ENCODE data around the gene LONP1.

DNA sequence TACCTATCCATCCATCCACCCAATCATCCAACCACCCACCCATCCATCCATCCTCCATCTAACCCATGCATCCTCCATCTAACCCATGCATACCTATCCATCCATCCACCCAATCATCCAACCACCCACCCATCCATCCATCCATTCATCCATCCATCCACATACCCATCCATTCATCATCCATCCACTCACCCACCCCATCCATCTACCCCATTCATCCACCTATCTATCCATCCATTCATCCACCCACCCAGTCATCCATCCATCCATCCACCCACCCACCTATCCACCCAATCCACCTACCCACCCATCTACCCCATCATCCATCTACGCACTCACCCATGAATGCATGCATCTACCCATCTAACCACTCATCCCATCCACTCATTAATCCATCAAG, 46.2 kb downstream of the LONP1 start:
- TF ChIP-seq CTCF (IDR thresholded peaks at IDR 0.05; ENCODE audit: borderline replicate concordance, extremely low read depth, low read length, poor library complexity, severe bottlenecking): no peak
- no peak for TF ChIP-seq EZH2 (IDR thresholded peaks at IDR 0.05; ENCODE audit: borderline replicate concordance, low read depth, low read length, severe bottlenecking)
